Endothelial cell of umbilical vein (primary cell): ENCODE data around the gene MZB1. TPM values are rescaled to one million over a fixed set of nuclear protein-coding genes. Genes with fewer than 3 reads are reported as not detected.

Experiments used
- BruUV-seq: library from RNA; stranded (reverse); fragments of 400-500 nt; replicated peaks from 2 replicates; lab custom pipeline; 2021; lab: Mats Ljungman, UMichigan
- CTCF ChIA-PET: fragments of 300-600, 350-600 bp; sonication (Branson Sonifier 250); formaldehyde crosslinking; loops from one replicate; lab custom pipeline; 2021; ENCODE audit warnings: antibody characterized with exemption, inconsistent platforms; lab: Charles Lee
- POLR2A ChIA-PET: fragments of 300-600, 350-600 bp; sonication (Branson Sonifier 250); formaldehyde crosslinking; loops from one replicate; lab custom pipeline; 2021; ENCODE audit warnings: antibody characterized with exemption, inconsistent platforms; lab: Charles Lee
- DNase-seq: peaks from one replicate; pipeline ENCODE4 v3.0.0-alpha.2; 2011; ENCODE audit warnings: low read depth, low spot score
- FAIRE-seq: peaks from 2 replicates; lab custom pipeline; 2011; peaks lifted over from hg19 to GRCh38; lab: Jason Lieb, UNC
- H2AFZ ChIP-seq: 2 replicates; pipeline ENCODE4 v1.6.0; 2012; ENCODE audit warnings: low read depth, low read length, control low read depth, inconsistent platforms
- H3K27ac ChIP-seq: 2 replicates; pipeline ENCODE4 v1.5.1; 2011; ENCODE audit warnings: low read depth, mild to moderate bottlenecking, control low read depth, low read length, moderate library complexity; ENCODE audit not compliant: insufficient read depth
- H3K27me3 ChIP-seq, 2 experiments: 2 replicates each; pipeline versions ENCODE4 v1.6.0 to v1.6.1; 2011; ENCODE audit warnings: low read length in 2 of 2, mixed read lengths in 1 of 2; ENCODE audit not compliant: control insufficient read depth in 2 of 2, insufficient read depth in 2 of 2
- H3K36me3 ChIP-seq, 2 experiments: 2 replicates in 1 of 2; 3 replicates in 1 of 2; pipeline ENCODE4 v1.5.1; 2011; ENCODE audit warnings: low read length in 2 of 2, mild to moderate bottlenecking in 1 of 2, moderate library complexity in 1 of 2; ENCODE audit not compliant: control insufficient read depth in 2 of 2, insufficient read depth in 2 of 2; ENCODE audit errors: extremely low read depth in 1 of 2
- H3K4me1 ChIP-seq: 3 replicates; pipeline ENCODE4 v1.5.1; 2011; ENCODE audit warnings: mild to moderate bottlenecking, low read length; ENCODE audit not compliant: control insufficient read depth, insufficient read depth; ENCODE audit errors: extremely low read depth
- H3K4me2 ChIP-seq: 2 replicates; pipeline ENCODE4 v1.6.1; 2011; ENCODE audit warnings: low read length, control low read depth, mixed read lengths; ENCODE audit not compliant: insufficient read depth
- H3K4me3 ChIP-seq, 3 experiments: fragments of 200-600 bp in 1 of 3; sonication (generic), shearing (Covaris generic) in 1 of 3; replicated peaks in 1 of 3; 2 replicates each; pipeline ENCODE4 v1.5.1; 2011 to 2016; ENCODE audit warnings: control low read depth in 3 of 3, low read length in 3 of 3, mild to moderate bottlenecking in 2 of 3, inconsistent platforms in 1 of 3, low read depth in 1 of 3, moderate library complexity in 1 of 3; ENCODE audit not compliant: insufficient read depth in 1 of 3
- H3K79me2 ChIP-seq: 2 replicates; pipeline ENCODE4 v1.6.0; 2012; ENCODE audit warnings: low read length, inconsistent platforms; ENCODE audit not compliant: control insufficient read depth, insufficient read depth
- H3K9ac ChIP-seq: replicated peaks from 2 replicates; pipeline ENCODE3; 2011; ENCODE audit warnings: low read length, control low read depth; ENCODE audit not compliant: insufficient read depth; ENCODE audit errors: extremely low read depth
- H3K9me1 ChIP-seq: replicated peaks from 3 replicates; pipeline ENCODE4 v1.6.0; 2011; ENCODE audit warnings: mild to moderate bottlenecking, low read length; ENCODE audit not compliant: control insufficient read depth, insufficient read depth; ENCODE audit errors: extremely low read depth
- H3K9me3 ChIP-seq: replicated peaks from 2 replicates; pipeline ENCODE4 v1.5.1; 2012; ENCODE audit warnings: low read length, inconsistent platforms; ENCODE audit not compliant: control insufficient read depth, insufficient read depth
- H4K20me1 ChIP-seq: replicated peaks from 2 replicates; pipeline ENCODE3; 2011; ENCODE audit warnings: mild to moderate bottlenecking, low read length; ENCODE audit not compliant: control insufficient read depth, insufficient read depth; ENCODE audit errors: extremely low read depth
- EZH2 ChIP-seq: IDR thresholded peaks from 2 replicates; pipeline ENCODE4 v1.6.1; 2012; ENCODE audit warnings: borderline replicate concordance, low read depth, mild to moderate bottlenecking, moderate library complexity, low read length, inconsistent platforms; ENCODE audit not compliant: severe bottlenecking
- FOS ChIP-seq: IDR thresholded peaks from 2 replicates; pipeline ENCODE4 v1.6.1; 2011; ENCODE audit warnings: mild to moderate bottlenecking, low read length, moderate library complexity, borderline replicate concordance; ENCODE audit not compliant: insufficient read depth
- GATA2 ChIP-seq: IDR thresholded peaks from 2 replicates; pipeline ENCODE4 v1.7.0; 2011; ENCODE audit warnings: low read depth, mild to moderate bottlenecking, moderate library complexity, mixed read lengths, low read length; ENCODE audit not compliant: insufficient read length, insufficient read depth
- JUN ChIP-seq: IDR thresholded peaks from 2 replicates; pipeline ENCODE4 v1.6.1; 2011; ENCODE audit warnings: borderline replicate concordance, low read depth; ENCODE audit not compliant: insufficient read length, insufficient read depth
- MAX ChIP-seq: IDR thresholded peaks from 2 replicates; pipeline ENCODE4 v1.6.1; 2011; ENCODE audit not compliant: insufficient read depth, insufficient read length
- MYC ChIP-seq: IDR thresholded peaks from one replicate; pipeline ENCODE4 v1.6.1; 2011; ENCODE audit warnings: mild to moderate bottlenecking, low read depth, low read length
- POLR2A ChIP-seq: IDR thresholded peaks from 2 replicates; pipeline ENCODE4 v1.6.1; 2012; ENCODE audit warnings: low read depth, mild to moderate bottlenecking, control low read depth, low read length
- POLR2AphosphoS5 ChIP-seq: IDR thresholded peaks from 2 replicates; pipeline ENCODE4 v1.6.1; 2012; ENCODE audit warnings: low read depth, mild to moderate bottlenecking, control low read depth, low read length, moderate library complexity; ENCODE audit not compliant: insufficient read depth
- dilution Hi-C: fragments of 300-500 bp; cut with MboI; formaldehyde crosslinking; loops from one replicate; pipeline ENCODE4 v1.15.0; 2019; ENCODE audit warnings: low sequenced_read_pairs; ENCODE audit not compliant: extremely low pct_ligation_motif_present
- intact Hi-C: fragments of 100-400 bp; cut with micrococcal nuclease; formaldehyde crosslinking; loops from one replicate; pipeline ENCODE4 v1.10.0; 2022
- polyA plus RNA-seq, 4 experiments: library from polyadenylated mRNA; depleted of rRNA in 3 of 4; stranded (reverse) in 3 of 4; unstranded in 1 of 4; fragments of >200 nt; gene quantifications; 2 replicates each; pipeline versions ENCODE4 v1.2.1 to v1.2.3, GENCODE V29; 2011 to 2012; ENCODE audit warnings: missing spikeins in 1 of 4
- total RNA-seq: library from RNA; stranded (reverse); gene quantifications from 2 replicates; pipeline ENCODE4 v1.2.3, GENCODE V29; 2021
- TF ChIP-seq, protein P1 (sequence below), 2 donors: IDR thresholded peaks; 1 replicate in 1 of 2; 2 replicates in 1 of 2; pipeline ENCODE4 v1.5.1; 2011; ENCODE audit warnings: low read length in 2 of 2, mild to moderate bottlenecking in 2 of 2, moderate library complexity in 2 of 2, control low read depth in 1 of 2, inconsistent platforms in 1 of 2, low read depth in 1 of 2; ENCODE audit not compliant: insufficient read depth in 1 of 2; ENCODE audit errors: extremely low read depth in 1 of 2

MZB1 gene
- total and polyA plus RNA-seq, 2 donors (not counting 3 experiments of a cell fraction or from before 2014, with no cell fraction given): not detected

GRCh38 chr5:139390639-139391569, 1.2 kb upstream of the MZB1 start:
- Histone ChIP-seq H3K9me3 (no peaks in the 10 kb centered on the region), H3K79me2 (no peaks in the 10 kb centered on the region), H3K4me2 (no peak overlapping the region), H3K27me3 (peaks cover 7 to 14% of the 10 kb centered on the region in 2 experiments), H3K36me3 (no peaks in the 10 kb centered on the region), H3K9me1 (no peaks in the 10 kb centered on the region), H3K4me3 (no peak overlapping the region), H3K4me1 (peaks cover 12% of the 10 kb centered on the region), H3K27ac (no peak overlapping the region), H2AFZ (no peak overlapping the region), H3K9ac (no peak overlapping the region), H4K20me1 (no peaks in the 10 kb centered on the region)
- TF ChIP-seq EZH2: no peak
- dilution Hi-C loops: no loop called here
- ChIA-PET CTCF (interaction anchor here (1.3 to 1.4 kb wide), 3 partner anchors 9 to 28 kb away, joined by 3 to 7 read pairs (median 4); no protein-coding TSS in a partner anchor), POLR2A (no interaction called here)
- BruUV-seq: no TSS peak
- intact Hi-C loops: loop anchor here (5.0 kb wide), 1 partner anchor 99 kb away; the partner anchor contains the start of gene MATR3
- no peak for FAIRE-seq
- DNase-seq: no peak

DNA sequence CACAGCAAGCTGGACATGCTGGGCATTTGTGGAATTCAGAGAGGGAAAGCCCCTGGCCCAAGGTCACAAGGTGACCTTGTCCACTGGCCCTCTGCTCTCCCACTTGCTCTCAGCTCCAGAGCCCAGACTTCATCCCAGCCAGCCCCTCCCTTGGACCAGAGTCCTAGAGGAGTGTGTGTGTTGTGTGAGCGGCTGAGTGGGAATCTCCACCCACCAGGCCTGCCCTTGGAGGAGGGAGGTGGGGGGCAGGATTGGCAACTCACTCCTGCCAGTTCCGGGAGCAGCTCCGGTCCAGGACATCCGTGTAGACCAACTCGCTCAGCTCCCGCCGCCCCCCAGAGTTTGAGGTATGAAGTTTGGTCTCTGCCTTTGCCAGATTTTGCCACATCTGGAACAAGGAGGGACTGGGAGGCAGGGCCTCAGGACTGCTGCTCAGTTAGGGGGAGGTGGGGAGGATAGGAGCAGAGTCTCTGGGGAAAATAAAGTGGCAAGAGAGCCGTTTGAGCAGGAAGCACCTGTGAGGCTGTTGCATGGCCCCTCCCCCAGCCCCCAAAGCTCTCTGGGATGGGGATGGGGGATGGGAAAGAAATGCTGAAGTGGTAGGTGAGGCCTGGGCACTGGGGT, 1.4 kb downstream of the MZB1 start:
- Histone ChIP-seq H3K9me1 (no peaks in the 10 kb centered on the region), H3K27ac (no peak overlapping the region), H3K4me1 (peaks cover 6% of the 10 kb centered on the region), H3K9ac (no peak overlapping the region), H4K20me1 (no peaks in the 10 kb centered on the region), H2AFZ (peak overlapping the region; percentile 35), H3K27me3 (peaks cover 0 to under 1% of the 10 kb centered on the region in 2 experiments), H3K4me2 (no peak overlapping the region), H3K9me3 (no peaks in the 10 kb centered on the region), H3K36me3 (no peaks in the 10 kb centered on the region), H3K4me3 (no peak overlapping the region), H3K79me2 (no peaks in the 10 kb centered on the region)
- BruUV-seq: no TSS peak
- intact Hi-C loops (no loop called here), dilution Hi-C loops (no loop called here)
- DNase-seq (peak; percentile 54), FAIRE-seq (peak; percentile 62)
- TF ChIP-seq JUN (no peak), POLR2A (no peak), GATA2 (no peak), EZH2 (no peak), MAX (no peak), MYC (no peak), FOS (no peak), POLR2AphosphoS5 (no peak)
- TF ChIP-seq, protein P1, sequence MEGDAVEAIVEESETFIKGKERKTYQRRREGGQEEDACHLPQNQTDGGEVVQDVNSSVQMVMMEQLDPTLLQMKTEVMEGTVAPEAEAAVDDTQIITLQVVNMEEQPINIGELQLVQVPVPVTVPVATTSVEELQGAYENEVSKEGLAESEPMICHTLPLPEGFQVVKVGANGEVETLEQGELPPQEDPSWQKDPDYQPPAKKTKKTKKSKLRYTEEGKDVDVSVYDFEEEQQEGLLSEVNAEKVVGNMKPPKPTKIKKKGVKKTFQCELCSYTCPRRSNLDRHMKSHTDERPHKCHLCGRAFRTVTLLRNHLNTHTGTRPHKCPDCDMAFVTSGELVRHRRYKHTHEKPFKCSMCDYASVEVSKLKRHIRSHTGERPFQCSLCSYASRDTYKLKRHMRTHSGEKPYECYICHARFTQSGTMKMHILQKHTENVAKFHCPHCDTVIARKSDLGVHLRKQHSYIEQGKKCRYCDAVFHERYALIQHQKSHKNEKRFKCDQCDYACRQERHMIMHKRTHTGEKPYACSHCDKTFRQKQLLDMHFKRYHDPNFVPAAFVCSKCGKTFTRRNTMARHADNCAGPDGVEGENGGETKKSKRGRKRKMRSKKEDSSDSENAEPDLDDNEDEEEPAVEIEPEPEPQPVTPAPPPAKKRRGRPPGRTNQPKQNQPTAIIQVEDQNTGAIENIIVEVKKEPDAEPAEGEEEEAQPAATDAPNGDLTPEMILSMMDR (IDR thresholded peaks at IDR 0.05; ENCODE audit: extremely low read depth in 1 of 2, insufficient read depth in 1 of 2, low read depth in 1 of 2, low read length in 2 of 2): no peak
- POLR2A ChIA-PET: interaction anchor here (0.6 to 1.1 kb wide), 2 partner anchors 46 to 210 kb away, joined by 4 to 10 read pairs; partner anchors contain the start of gene PAIP2
- CTCF ChIA-PET: interaction anchor here (1.4 kb wide), 1 partner anchor 23 kb away, joined by 5 read pairs; no protein-coding TSS in a partner anchor
